GM18502 (cell line): ENCODE data around the gene MS4A6A.
"Not testable (repeated sequence)": the region's sequence is repeated elsewhere in the genome, so short reads cannot be mapped to it uniquely, and the experiment has no call there.

Experiments
- ATAC-seq: cut with Tn5 transposase; IDR thresholded peaks from one replicate; pipeline ENCODE4 v1.9.1; 2021; ENCODE audit warnings: mild to moderate bottlenecking; ENCODE audit not compliant: unreplicated experiment, poor library complexity

Gene MS4A6A

GRCh38 chr11:60182541-60183330, at the start of gene MS4A6A:
Gene MS4A6A (minus strand): TSS chr11:60183083. CDS start chr11:60181727, 1,356 bp downstream.
- no peak for ATAC-seq

- no peak for ATAC-seq
These were observed 47.8 kb upstream of the MS4A6A start for GRCh38 chr11:60230681-60231080.

GRCh38 chr11:60222141-60222540, 39.3 kb upstream of the MS4A6A start:
- no peak for ATAC-seq

GRCh38 chr11:60221692-60222091, 38.8 kb upstream of the MS4A6A start:
- no peak for ATAC-seq

- no peak for ATAC-seq
These were observed 38.3 kb upstream of the MS4A6A start for GRCh38 chr11:60221181-60221580.

- no peak for ATAC-seq
These were observed 31.5 kb upstream of the MS4A6A start for GRCh38 chr11:60214386-60214785.

- no peak for ATAC-seq
These were observed 28.3 kb upstream of the MS4A6A start for GRCh38 chr11:60211206-60211605.

- ATAC-seq = no peak
These were observed 27.1 kb upstream of the MS4A6A start for GRCh38 chr11:60209977-60210376.

GRCh38 chr11:60208951-60209350, 26.1 kb upstream of the MS4A6A start:
- ATAC-seq = no peak

GRCh38 chr11:60208146-60208895, 25.4 kb upstream of the MS4A6A start:
- no peak for ATAC-seq

- ATAC-seq = no peak
These were observed 23.7 kb upstream of the MS4A6A start for GRCh38 chr11:60206616-60207015.

GRCh38 chr11:60204922-60205321, 22.0 kb upstream of the MS4A6A start:
- ATAC-seq = peak; percentile 72

GRCh38 chr11:60201334-60201733, 18.5 kb upstream of the MS4A6A start:
- ATAC-seq = not testable (repeated sequence)

- no peak for ATAC-seq
These were observed 14.6 kb upstream of the MS4A6A start for GRCh38 chr11:60197442-60197841.

GRCh38 chr11:60195923-60196368, 13.1 kb upstream of the MS4A6A start:
- ATAC-seq = peak; percentile 59

- no peak for ATAC-seq
These were observed 11.6 kb upstream of the MS4A6A start for GRCh38 chr11:60194511-60194910.

GRCh38 chr11:60193687-60194433, 11.0 kb upstream of the MS4A6A start:
- peak; percentile 98 for ATAC-seq

GRCh38 chr11:60192564-60192963, 9.7 kb upstream of the MS4A6A start:
- not testable (repeated sequence) for ATAC-seq

GRCh38 chr11:60188481-60188880, 5.6 kb upstream of the MS4A6A start:
- not testable (repeated sequence) for ATAC-seq

- not testable (repeated sequence) for ATAC-seq
These were observed 3.2 kb upstream of the MS4A6A start for GRCh38 chr11:60186128-60186527.

- not testable (repeated sequence) for ATAC-seq
These were observed 2.6 kb upstream of the MS4A6A start for GRCh38 chr11:60185512-60185827.
